Activated CD4-positive, alpha-beta T cell treated with anti-CD3 and anti-CD28 coated beads, Interleukin-2, amount 10 ng/mL, durations not matched to agents 7 days and 5 days (primary cell): ENCODE results near the gene SCEL. TPM values are rescaled to one million over a fixed set of nuclear protein-coding genes. Genes with fewer than 3 reads are reported as not detected.
"Not testable (repeated sequence)": the region's sequence is repeated elsewhere in the genome, so short reads cannot be mapped to it uniquely, and the experiment has no call there.

Source experiments
- CTCF ChIA-PET: fragments of 350-600 bp; sonication (Branson Sonifier 250); formaldehyde crosslinking; loops from one replicate; lab custom pipeline; 2021; ENCODE audit warnings: antibody characterized with exemption; lab: Charles Lee
- POLR2A ChIA-PET: fragments of 350-600 bp; sonication (Branson Sonifier 250); formaldehyde crosslinking; loops from one replicate; lab custom pipeline; 2021; ENCODE audit warnings: antibody characterized with exemption; lab: Charles Lee
- DNase-seq: peaks from one replicate; pipeline ENCODE4 v3.0.0-alpha.2; 2020
- H3K27ac Mint-ChIP-seq: one replicate; pipeline ENCODE4 v1.8.0; 2021; ENCODE audit warnings: mild to moderate bottlenecking, moderate library complexity, mixed read lengths
- H3K27me3 Mint-ChIP-seq: one replicate; pipeline ENCODE4 v1.8.0; 2021; ENCODE audit warnings: mixed read lengths
- H3K36me3 Mint-ChIP-seq: one replicate; pipeline ENCODE4 v1.8.0; 2021; ENCODE audit warnings: low read depth, mixed read lengths
- H3K4me1 Mint-ChIP-seq: one replicate; pipeline ENCODE4 v1.8.0; 2021; ENCODE audit warnings: mixed read lengths
- H3K4me3 Mint-ChIP-seq: one replicate; pipeline ENCODE4 v1.8.0; 2021; ENCODE audit warnings: mild to moderate bottlenecking, moderate library complexity, mixed read lengths
- H3K9me3 Mint-ChIP-seq: one replicate; pipeline ENCODE4 v1.8.0; 2021; ENCODE audit warnings: mixed read lengths
- total RNA-seq, 2 experiments: library from RNA; stranded (reverse); gene quantifications; one replicate each; pipeline ENCODE4 v1.2.3, GENCODE V29; 2021

The SCEL gene
- total RNA-seq, 2 experiments from 2014 or later, result not detected

DNA sequence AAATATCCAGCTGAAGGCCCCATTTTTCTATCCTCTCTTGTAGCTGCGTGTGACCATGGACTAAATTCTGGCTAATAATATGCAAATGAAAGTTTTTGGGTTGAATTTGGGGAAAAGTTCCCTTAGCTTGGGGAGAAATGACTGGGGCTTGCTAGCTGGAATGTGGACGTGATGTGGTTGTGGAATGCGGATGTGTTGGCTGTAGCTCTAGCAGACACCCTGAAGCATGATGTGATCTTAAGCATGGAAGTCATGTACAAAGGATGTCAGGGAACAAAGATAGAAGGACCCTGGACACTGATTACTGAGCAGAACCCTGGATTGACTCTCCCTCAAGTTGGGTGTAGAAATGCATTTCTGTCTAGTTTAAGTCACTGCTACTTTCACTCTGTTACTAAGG lies 25.4 kb upstream of the SCEL start:
- peaks cover 11% of the 10 kb centered on the region for H3K4me1 Mint-ChIP-seq
- H3K9me3 Mint-ChIP-seq, result no peaks in the 10 kb centered on the region
- CTCF ChIA-PET, result no interaction called here
- no peak overlapping the region for H3K4me3 Mint-ChIP-seq
- DNase-seq, result no peak
- H3K27ac Mint-ChIP-seq, result no peak overlapping the region
- no peaks in the 10 kb centered on the region for H3K36me3 Mint-ChIP-seq
- POLR2A ChIA-PET, result no interaction called here
- no peaks in the 10 kb centered on the region for H3K27me3 Mint-ChIP-seq

DNA sequence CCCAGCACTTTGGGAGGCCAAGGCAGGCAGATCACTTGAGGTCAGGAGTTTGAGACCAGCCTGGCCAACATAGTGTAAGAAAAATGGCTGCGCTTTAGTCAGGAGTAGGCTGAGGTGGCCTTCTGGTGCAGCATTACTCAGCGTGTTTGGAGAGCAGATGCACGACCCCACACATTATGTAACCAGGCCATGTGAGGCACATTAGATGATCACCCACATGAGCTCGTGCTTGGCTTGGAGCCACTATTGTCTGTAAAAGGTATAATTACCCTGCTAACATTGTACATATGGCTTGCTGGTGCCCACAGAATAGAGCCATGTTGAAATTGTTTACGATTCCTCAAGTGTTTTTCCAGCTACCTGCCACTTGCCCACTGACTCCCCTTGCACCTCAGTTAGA lies 24.0 kb upstream of the SCEL start:
- no peaks in the 10 kb centered on the region for H3K9me3 Mint-ChIP-seq
- no peaks in the 10 kb centered on the region for H3K36me3 Mint-ChIP-seq
- no peak overlapping the region for H3K4me3 Mint-ChIP-seq
- ChIA-PET CTCF (interaction anchor here (0.6 kb wide), 1 partner anchor 237 kb away, joined by 3 read pairs; no protein-coding TSS in a partner anchor), POLR2A (no interaction called here)
- peaks cover 11% of the 10 kb centered on the region for H3K4me1 Mint-ChIP-seq
- H3K27ac Mint-ChIP-seq, result no peak overlapping the region
- no peaks in the 10 kb centered on the region for H3K27me3 Mint-ChIP-seq
- no peak for DNase-seq

DNA sequence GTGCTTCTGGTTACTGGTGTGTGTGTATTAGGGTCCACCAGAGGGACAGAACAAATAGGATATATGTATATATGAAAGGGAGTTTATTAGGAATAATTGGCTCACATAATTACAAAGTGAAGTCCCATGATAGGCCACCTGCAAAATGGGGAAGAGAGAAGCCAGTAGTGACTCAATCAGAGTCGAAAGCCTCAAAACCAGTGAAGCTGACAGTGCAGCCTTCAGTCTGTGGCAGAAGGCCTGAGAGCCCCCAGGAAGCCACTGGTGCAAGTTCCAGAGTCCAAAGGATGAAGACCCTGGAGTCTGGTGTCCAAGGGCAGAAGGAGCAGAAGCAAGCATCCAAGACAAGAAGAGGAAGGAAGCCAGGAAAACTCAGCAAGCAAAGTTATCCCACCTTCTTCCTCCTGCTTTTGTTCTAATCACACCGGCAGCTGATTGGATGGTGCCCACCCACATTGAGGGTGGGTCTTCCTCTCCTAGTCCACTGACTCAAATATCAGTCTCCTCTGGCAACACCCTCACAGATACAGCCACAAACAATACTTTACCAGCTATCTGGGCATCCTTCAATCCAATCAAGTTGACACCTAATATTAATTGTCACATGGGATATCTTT lies 21.7 kb upstream of the SCEL start:
- POLR2A ChIA-PET, result no interaction called here
- no peaks in the 10 kb centered on the region for H3K27me3 Mint-ChIP-seq
- H3K4me3 Mint-ChIP-seq, result no peak overlapping the region

DNA sequence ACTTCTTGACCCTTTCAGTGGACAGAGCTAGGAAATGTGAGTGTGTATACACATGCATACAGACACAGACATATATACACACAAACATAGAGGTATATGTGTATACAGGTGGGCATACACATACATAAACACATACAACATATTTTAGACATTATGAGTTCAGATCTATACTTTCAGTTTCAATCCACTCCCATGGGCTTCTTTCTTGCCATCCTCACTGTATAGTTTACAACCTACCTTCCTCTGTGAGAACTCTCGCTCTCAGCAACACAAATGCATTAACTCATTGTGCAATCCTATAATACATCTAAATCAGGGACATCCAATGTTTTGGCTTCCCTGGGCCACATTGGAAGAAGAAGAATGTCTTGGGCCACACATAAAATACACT lies 21.2 kb upstream of the SCEL start:
- ChIA-PET CTCF (interaction anchor here (0.6 to 1.4 kb wide), 2 partner anchors 13 to 512 kb away, joined by 4 to 6 read pairs; no protein-coding TSS in a partner anchor), POLR2A (no interaction called here)
- H3K36me3 Mint-ChIP-seq, result no peaks in the 10 kb centered on the region
- DNase-seq, result no peak
- H3K4me1 Mint-ChIP-seq, result peaks cover 2% of the 10 kb centered on the region
- no peak overlapping the region for H3K4me3 Mint-ChIP-seq
- H3K27me3 Mint-ChIP-seq, result no peaks in the 10 kb centered on the region
- H3K9me3 Mint-ChIP-seq, result no peaks in the 10 kb centered on the region
- H3K27ac Mint-ChIP-seq, result no peak overlapping the region

More for the DNA sequence above, 21.7 kb upstream of the SCEL start:
- no peaks in the 10 kb centered on the region for H3K36me3 Mint-ChIP-seq
- H3K4me1 Mint-ChIP-seq, result peaks cover 7% of the 10 kb centered on the region
- CTCF ChIA-PET, result interaction anchor here (0.6 to 1.4 kb wide), 2 partner anchors 12 to 512 kb away, joined by 4 to 6 read pairs; no protein-coding TSS in a partner anchor
- H3K27ac Mint-ChIP-seq, result no peak overlapping the region
- H3K9me3 Mint-ChIP-seq, result no peaks in the 10 kb centered on the region
- no peak for DNase-seq

DNA sequence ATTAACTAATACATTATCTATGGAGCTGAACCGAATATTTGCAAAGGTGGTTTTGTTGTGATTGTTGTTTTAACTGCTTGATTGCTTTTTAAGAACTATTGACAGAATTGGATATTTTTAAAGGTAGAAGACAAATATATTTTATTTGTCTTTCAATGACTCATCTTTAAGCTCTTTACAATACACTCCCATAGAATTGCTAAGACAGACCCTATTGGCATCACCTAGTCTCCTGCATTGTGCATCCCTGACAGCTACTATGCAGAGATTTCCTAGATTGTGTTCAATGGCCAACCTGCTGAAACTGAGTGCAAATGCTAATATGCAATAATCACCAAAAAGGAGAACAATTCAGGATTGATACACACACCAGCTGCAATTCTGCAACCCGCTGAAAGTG lies 19.7 kb upstream of the SCEL start:
- Mint-ChIP-seq H3K4me1 (no peaks in the 10 kb centered on the region), H3K27ac (no peak overlapping the region), H3K27me3 (peaks cover 2% of the 10 kb centered on the region), H3K9me3 (no peaks in the 10 kb centered on the region), H3K36me3 (no peaks in the 10 kb centered on the region), H3K4me3 (no peak overlapping the region)
- POLR2A ChIA-PET, result no interaction called here
- CTCF ChIA-PET, result interaction anchor here (0.5 to 0.8 kb wide), 2 partner anchors 232 to 233 kb away, joined by 3 read pairs; no protein-coding TSS in a partner anchor
- DNase-seq, result no peak

DNA sequence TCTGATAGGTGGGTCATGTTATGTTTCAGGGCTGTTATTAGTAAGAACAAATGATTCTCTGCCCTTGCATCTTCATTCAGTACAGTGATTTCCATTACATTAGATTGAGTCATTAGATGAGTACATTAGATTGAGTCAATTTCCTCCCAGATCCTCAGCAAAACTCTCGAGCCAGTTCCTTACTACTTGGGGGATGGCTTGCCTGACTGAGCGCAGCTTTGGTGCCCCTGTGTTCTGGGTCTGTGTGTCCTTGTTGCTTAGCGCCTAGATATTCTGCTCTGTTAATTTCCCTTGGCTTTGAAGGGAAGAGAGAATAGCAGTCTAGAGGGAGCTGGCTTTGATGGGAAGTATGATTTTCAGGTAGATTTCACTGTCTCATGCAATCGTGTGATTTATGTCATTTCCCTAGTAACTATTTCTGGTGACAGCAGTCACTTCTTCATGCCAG lies 19.1 kb upstream of the SCEL start:
- no peak overlapping the region for H3K27ac Mint-ChIP-seq
- H3K27me3 Mint-ChIP-seq, result peaks cover 3% of the 10 kb centered on the region
- no peak overlapping the region for H3K4me3 Mint-ChIP-seq
- no peak for DNase-seq
- H3K9me3 Mint-ChIP-seq, result no peaks in the 10 kb centered on the region
- ChIA-PET POLR2A (no interaction called here), CTCF (interaction anchor here (0.8 kb wide), 1 partner anchor 234 kb away, joined by 3 read pairs; no protein-coding TSS in a partner anchor)
- no peaks in the 10 kb centered on the region for H3K4me1 Mint-ChIP-seq
- no peaks in the 10 kb centered on the region for H3K36me3 Mint-ChIP-seq

DNA sequence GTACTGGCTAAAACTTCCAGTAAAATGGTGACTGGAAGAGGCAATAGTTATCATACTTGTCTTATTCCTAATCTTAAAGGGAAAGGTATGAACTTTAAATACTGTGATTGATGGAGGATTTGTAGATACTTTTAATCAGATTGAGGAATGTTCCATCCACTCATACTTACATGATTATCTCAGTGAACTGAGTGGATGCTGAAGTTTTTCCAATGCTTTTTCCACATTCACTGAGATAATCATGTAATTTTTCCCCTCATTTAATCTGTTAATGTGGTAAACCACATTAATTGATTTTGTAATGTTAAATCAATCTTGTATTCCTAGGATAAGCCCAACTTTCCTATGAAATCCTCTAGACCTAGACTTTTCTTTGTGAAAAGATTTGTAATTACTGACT lies 17.2 kb upstream of the SCEL start:
- ChIA-PET CTCF (no interaction called here), POLR2A (no interaction called here)
- Mint-ChIP-seq H3K4me1 (no peaks in the 10 kb centered on the region), H3K27ac (no peak overlapping the region), H3K36me3 (no peaks in the 10 kb centered on the region), H3K27me3 (peaks cover 3% of the 10 kb centered on the region), H3K4me3 (no peak overlapping the region), H3K9me3 (no peaks in the 10 kb centered on the region)
- no peak for DNase-seq

DNA sequence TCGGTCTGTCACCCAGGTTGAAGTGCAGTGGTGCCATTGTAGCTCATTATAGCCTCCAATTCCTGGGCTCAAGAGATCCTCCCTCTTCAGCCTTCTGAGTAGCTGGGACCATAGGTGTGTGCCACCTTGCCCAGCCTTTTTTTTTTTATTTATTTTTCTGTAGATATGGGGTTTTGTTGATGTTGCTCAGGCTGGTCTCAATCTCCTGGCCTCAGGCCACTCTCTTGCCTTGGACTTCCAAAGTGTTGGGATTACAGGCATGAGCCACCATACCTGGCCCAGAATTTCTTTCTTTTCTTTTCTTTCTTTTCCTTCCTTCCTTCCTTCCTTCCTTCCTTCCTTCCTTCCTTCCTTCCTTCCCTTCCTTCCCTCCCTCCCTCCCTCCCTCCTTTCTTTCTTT lies 16.1 kb upstream of the SCEL start:
- H3K9me3 Mint-ChIP-seq, POLR2A ChIA-PET, H3K4me1 Mint-ChIP-seq, H3K36me3 Mint-ChIP-seq, CTCF ChIA-PET, H3K27me3 Mint-ChIP-seq, H3K27ac Mint-ChIP-seq, DNase-seq, H3K4me3 Mint-ChIP-seq: not testable (repeated sequence)

DNA sequence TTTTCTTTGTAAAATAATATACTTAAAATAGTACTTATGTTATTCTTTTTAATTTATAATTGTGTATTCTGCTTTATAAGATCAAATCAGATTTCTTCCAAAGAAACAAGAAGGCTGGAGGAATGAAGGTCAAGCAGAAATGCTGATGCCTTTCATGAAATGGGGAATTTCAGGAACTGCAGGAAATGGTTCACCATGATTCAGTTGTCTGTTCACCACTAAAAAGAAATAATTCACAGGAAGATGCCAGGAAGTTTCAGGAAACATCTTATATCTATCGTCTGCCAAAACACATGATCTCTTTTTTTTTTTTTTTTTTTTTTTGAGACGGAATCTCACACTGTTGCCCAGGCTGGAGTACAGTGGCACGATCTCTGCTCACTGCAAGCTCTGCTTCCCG lies 15.7 kb upstream of the SCEL start:
- no peak for DNase-seq
- no peak overlapping the region for H3K4me3 Mint-ChIP-seq
- H3K9me3 Mint-ChIP-seq, result no peaks in the 10 kb centered on the region
- H3K27me3 Mint-ChIP-seq, result peaks cover 3% of the 10 kb centered on the region
- no peak overlapping the region for H3K27ac Mint-ChIP-seq
- ChIA-PET POLR2A (no interaction called here), CTCF (no interaction called here)
- no peaks in the 10 kb centered on the region for H3K36me3 Mint-ChIP-seq
- no peaks in the 10 kb centered on the region for H3K4me1 Mint-ChIP-seq

DNA sequence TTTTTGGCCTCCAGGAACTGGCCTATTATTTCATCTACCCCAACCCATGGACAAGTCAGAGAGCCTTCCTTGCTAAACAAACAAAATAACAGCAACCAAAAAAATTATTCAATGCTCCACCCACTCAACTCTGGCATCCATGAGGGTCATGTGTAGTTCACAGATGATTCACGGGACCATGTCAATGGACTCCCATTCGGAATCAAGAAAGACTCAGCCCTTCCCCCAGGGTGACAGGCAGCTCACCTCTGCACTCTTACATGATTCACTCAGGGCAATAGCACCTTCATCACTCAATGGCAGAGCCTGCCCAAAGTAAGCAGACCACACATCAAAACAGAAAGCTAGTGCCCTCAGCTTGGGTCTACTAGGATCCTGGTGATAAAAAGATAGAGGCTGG lies 14.3 kb upstream of the SCEL start:
- H3K27ac Mint-ChIP-seq, result no peak overlapping the region
- no peak for DNase-seq
- POLR2A ChIA-PET, result no interaction called here
- CTCF ChIA-PET, result interaction anchor here (0.9 kb wide), 1 partner anchor 43 kb away, joined by 3 read pairs; no protein-coding TSS in a partner anchor
- peaks cover 3% of the 10 kb centered on the region for H3K27me3 Mint-ChIP-seq
- no peaks in the 10 kb centered on the region for H3K36me3 Mint-ChIP-seq
- H3K4me3 Mint-ChIP-seq, result no peak overlapping the region
- no peaks in the 10 kb centered on the region for H3K9me3 Mint-ChIP-seq
- no peaks in the 10 kb centered on the region for H3K4me1 Mint-ChIP-seq

DNA sequence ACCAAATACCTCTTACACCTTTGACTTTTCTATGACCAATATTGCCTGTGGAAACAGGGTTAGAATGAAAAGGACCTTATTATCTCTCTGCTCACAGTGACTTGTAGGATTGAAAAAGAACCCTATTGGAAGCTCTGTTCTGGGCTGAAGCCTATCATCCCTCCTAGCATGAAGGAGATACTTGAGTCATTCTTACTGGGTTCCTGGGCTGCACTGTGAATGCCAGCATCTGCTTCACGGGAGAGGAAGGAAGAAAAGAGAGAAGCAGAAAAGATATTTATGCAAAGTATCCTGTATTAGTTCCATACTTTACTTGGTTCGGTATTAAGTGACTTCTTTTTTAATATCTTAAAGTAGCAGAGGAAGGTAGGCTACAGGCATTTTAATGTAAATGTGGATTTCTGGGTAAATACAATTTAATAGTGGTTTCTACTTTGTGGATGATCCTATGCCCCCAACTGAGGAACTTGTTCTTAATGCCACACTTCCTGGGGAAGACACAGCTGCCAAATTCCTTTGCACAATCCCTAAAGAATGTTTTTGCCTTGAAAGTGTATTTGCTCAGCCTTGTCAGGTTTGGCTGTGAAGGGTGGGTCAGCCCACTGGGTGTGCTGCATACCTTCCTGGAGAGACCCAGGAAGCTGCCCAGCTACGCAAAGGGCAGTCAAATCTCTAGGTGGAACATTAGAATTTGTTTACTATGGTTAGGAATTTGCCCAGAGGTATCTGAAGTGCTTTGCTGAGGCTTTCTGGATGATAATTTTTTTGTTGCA lies 13.7 kb upstream of the SCEL start:
- Mint-ChIP-seq H3K9me3 (no peaks in the 10 kb centered on the region), H3K27ac (no peak overlapping the region), H3K4me3 (no peak overlapping the region), H3K4me1 (no peaks in the 10 kb centered on the region), H3K27me3 (peaks cover 3% of the 10 kb centered on the region), H3K36me3 (no peaks in the 10 kb centered on the region)
- DNase-seq, result no peak
- ChIA-PET POLR2A (no interaction called here), CTCF (interaction anchor here (0.9 kb wide), 1 partner anchor 44 kb away, joined by 3 read pairs; no protein-coding TSS in a partner anchor)

DNA sequence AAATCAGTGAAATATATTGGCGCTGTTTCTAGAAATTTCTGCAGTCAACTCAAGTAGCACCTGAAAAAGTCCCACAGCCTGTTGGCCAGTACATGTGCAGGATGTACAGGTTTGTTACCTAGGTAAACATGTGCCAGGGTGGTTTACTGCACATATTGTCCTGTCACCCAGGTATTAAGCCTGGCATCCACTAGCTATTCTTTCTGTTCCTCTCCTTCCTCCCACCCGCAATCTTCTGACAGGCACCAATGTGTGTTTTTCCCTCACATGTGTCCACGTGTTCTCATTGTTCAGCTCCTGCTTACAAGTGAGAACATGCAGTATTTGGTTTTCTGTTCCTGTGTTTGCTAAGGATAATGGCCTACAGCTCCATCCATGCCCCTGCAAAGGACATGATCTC lies 13.1 kb upstream of the SCEL start:
- Mint-ChIP-seq H3K36me3 (no peaks in the 10 kb centered on the region), H3K9me3 (no peaks in the 10 kb centered on the region), H3K4me1 (no peaks in the 10 kb centered on the region), H3K4me3 (no peak overlapping the region), H3K27me3 (peaks cover 3% of the 10 kb centered on the region), H3K27ac (no peak overlapping the region)
- DNase-seq, result no peak
- POLR2A ChIA-PET, result no interaction called here
- CTCF ChIA-PET, result no interaction called here

DNA sequence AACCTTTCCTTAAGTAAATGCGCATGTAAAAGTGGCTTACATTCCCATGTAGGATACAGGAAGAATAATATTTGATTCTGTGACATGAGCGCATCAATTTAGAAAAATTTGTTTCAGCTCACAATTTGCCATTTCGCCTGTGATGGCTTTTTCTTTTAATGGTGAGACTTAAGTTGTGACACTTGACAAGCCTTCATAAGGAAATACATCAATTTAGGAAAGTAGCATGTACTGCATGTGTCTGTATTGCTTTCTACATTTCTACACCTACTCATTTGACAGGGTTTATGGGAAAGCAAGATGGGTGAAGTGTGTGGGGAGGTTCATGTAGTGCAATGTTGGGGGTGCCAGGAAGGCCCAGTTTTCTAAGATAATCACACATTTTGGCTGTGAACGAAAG lies 12.1 kb upstream of the SCEL start:
- Mint-ChIP-seq H3K4me1 (no peaks in the 10 kb centered on the region), H3K9me3 (no peaks in the 10 kb centered on the region), H3K27ac (no peak overlapping the region), H3K36me3 (no peaks in the 10 kb centered on the region), H3K27me3 (peaks cover 3% of the 10 kb centered on the region), H3K4me3 (no peak overlapping the region)
- POLR2A ChIA-PET, result no interaction called here
- DNase-seq, result no peak
- CTCF ChIA-PET, result no interaction called here
